GM19452 (cell line): ENCODE measurements around the gene PKIG.
"Not testable (repeated sequence)": the region's sequence is repeated elsewhere in the genome, so short reads cannot be mapped to it uniquely, and the experiment has no call there.

Source experiments
- ATAC-seq: cut with Tn5 transposase; IDR thresholded peaks from one replicate; pipeline ENCODE4 v1.9.1; 2021; ENCODE audit not compliant: unreplicated experiment

Gene PKIG

DNA sequence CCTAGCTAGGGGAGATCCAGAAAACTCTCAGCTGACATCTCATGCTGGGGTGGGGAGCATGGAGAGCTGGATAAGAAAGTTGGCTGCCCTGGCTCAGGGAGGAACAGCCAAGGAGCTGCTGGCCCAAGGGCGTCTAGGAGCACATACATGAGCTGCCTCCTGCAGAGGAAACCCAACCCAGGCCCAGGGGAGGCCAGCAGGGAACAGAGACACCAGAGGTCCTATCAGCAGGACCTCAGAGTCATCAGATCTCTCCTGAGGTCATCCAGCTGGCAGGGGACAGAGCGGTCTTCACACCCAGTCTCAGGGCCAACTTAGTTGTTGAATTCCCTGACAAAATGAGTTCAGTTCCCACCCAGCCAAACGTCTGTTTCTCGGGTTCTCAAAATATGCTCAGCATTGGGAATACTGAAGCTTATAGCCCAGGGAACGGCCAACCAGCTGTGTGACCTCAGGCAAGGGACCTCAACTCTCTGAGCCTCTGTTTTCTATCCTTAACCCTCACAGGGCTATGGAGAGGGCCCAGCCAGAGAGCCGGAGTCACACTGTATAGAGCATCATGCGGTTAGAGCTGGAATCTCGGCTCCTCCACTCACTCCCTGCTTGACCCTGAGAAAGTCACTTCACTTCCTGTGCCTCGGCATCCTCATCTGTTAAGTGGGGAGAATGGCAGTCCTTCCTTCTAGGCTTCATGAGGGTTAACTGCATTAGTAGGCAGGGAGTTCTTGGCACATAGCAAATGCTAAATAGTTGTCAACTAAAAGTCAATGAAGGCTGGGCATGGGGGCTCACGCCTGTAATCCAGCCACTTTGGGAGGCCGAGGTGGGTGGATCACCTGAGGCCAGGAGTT is 55.4 kb downstream of the PKIG start:
- ATAC-seq: no peak

DNA sequence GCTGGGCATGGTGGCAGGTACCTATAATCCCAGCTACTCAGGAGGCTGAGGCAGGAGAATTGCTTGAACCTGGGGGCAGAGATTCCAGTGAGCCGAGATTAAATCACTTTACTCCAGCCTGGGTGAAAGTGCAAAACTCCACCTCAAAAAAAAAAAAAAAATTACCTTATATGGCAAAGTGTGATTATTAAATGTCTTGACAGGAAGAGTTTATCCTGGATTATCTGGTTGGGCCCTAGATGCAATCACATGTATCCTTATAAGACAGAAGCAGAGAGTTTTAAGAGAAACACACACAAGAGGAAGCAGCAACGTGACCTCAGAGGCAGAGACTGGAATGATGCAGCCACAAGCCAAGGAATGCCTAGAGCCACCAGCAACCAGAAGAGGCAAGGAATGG is 58.1 kb downstream of the PKIG start:
- no peak for ATAC-seq

DNA sequence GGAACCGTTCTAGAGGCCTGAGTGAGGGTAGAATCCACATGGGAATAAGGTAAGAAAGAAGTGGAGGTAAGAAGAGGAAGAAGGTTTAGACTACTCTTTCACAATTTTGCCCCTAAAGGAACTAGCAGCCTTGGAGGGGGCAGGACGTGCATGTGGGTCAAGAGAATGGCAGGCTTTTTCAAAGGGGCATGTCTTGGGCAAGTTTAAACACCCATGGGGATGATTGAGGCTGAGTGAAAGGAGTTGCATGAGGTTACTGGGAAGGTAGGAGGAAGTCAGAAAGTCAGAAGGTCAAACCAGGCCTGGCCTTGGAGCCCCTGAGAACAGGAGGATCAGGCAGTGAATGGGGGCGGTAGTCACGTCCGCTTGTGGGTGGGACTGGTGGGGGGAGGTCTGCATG is 58.9 kb downstream of the PKIG start:
- no peak for ATAC-seq

DNA sequence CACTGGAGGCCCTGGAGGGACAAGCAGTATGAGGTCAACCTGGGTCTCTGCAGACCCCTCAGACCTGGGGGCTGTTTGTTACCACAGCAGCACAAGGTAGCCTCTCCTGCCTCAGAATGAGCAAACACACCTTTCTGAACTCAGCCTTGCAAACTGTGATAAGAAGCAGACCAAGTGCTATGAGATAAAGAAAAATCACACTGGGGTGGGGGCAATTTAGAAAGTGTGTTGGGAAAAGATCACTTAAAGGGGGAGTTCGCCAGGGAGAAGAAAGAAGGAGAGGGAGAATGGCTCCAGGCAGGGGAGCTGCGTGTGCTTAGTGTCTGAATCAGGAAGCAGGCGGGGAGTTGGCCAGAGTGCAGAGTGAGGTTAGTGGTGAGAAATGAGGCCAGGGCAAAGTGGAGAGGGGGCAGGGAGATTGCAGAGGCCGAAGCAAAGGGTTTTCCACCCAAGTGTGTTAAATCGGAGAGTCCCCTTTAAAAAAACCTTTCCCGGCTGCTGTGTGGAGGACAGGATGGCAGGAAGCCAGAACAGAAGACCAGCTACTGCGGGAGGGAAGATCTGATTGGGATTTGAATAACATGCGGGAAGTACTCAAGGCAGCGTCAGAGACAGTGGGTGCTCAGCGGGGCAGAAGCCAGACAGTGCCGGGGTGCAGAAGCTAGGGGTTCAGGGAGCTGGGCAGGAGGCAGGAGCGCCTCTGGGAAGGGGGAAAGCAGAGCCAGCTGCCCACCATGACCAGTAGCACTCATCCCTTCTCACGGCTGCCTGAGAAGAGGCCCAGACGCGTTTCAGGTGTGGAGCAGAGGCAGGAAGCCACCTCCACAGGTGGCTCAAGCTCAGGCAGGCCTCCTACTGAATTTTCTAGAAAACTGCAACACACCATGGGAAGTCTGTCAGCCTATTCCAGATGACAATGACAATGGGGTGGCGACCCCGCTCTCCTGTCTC is 60.1 kb downstream of the PKIG start:
- ATAC-seq: peak; percentile 35

DNA sequence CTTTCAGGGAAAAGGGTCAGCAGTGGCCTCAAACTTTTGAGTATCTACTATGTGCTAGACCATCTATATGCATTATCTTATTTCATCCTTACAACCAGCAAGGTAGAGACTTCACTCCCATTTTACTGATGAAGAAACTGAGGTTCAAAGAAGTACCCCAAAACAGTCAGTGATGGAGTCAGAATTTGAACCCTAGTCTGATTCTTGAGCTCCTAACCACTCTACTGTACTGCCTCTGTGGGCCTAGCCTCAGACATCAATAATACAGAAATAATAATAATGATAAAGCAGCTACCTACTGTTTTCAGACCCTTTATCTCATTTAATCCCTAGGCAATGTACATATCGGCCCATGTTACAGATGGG is 60.8 kb downstream of the PKIG start:
- no peak for ATAC-seq

DNA sequence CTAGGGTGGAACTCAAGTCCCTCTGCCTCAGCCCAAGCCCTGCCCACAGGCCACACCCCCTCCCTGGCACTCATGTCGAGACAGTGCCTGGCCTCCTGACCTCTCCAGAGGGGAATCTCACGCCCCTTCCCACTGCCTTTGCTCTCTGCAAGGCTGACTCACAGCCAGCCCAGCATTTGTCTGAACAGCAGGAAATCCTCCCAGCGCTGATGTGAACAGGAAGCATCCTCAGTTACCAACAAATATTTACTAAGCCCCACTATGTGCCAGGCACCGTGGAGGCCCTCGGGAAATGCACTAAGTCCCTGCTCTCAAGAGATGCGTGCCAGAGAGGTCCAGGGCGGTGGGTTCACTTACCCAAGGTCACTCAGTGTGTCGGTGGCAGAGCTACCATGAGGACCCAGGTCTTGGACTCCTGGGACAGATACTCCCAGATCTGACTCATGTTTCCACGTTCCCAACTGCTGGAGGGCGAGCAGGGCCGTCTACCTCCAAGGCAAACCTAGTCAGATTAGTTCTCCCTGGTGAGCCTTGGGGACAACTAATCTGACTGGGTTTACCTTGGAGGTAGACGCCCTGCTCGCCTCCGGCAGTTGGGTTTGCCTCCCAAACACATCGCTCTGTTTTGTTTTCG is 61.3 kb downstream of the PKIG start:
- no peak for ATAC-seq

DNA sequence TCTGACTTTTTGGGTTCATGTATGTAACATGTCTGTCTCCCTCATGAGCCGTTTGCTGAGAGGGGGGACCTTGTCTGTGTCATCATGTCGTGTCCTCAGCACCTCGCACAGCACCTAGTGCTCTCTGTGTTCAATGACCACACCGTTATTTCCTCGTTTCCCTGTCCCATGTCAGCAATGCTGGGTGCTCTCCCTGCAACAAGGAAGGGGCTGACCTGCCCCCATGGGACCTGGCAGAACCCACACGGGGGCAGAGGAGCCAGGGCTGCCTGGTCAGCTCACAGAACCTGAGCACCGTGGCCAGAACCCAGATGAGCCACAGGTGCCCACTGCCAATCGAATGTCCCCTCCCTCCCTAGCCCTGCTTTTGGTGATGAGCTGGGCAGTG is 61.8 kb downstream of the PKIG start:
- ATAC-seq: no peak

DNA sequence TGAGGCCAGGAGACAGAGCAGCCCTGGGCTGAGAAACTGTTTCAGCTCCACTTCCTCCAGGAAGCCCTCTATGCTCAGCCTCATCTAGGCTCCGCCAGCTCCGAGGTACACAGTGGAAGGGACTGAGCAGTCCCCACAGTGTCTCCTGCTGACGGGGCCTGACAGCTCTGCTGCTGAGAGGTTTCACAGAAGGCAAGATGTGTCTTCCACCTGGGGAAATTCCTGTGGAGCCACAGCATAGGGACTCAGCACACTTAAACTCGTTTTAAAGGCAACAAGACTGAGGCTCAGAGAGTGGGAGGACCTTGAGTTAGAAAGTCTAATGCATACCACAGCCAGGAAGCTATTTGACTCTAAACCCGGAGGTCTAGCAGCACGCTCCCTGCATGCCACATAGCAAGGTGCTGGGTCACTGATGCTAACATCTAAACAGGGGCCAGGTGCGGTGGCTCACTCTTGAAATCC is 62.3 kb downstream of the PKIG start:
- no peak for ATAC-seq

DNA sequence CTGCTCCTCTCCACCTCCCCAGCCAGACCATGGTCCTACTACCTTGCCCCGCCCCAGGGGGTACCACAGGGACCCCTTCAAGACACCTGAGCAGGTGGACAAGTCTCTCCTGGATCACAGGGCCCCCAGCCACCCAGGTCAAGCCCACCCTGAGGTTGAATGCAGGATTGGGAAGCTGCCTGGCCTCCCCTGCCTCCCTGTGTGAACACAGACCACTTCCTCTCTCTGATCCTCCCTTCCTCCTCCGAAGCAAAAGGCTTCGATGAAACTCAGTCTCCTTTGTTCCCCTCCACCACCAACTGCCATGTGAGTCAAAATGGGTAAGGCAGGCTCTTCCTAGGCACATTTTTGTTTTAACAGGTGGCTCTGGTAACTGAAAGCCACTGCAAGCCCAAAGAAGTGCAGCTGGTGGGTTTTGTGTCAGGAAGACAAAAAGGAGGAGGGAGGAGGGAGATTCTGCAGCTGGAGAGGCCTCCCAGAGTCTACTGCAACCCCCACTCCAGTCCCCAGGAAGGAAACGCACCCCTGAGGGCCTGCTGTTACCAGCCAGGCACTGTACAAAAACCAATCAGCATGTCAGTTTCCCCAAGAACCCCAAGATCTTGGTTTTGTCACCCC is 63.8 kb downstream of the PKIG start:
- ATAC-seq: no peak

DNA sequence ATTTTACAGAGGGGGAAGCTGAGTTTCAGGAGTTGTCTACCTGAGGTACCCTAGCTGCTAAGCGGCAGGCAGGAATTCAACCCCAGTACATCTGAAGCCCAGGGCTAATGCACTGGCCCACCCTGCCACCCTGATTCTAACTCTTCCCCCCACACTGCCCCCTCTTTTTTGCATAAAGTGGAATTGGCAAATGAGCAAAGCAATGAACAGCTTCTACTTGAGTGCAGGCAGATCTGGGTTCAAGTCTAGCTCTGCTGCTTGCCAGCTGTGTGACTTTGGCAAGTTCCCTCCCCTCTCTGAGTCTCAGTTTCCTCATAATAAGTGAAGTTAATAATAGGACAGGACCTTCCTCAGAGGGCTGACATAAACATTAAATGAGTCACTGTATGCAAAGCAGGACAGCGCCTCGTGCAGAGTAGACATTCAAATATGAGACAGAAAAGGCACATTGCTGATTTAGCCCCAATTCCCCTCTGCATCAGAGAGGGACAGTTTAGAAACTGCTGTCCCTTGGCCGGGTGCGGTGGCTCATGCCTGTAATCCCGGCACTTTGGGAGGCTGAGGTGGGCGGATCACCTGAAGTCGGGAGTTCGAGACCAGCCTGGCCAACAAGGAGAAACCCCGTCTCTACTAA is 64.4 kb downstream of the PKIG start:
- peak; percentile 43 for ATAC-seq

DNA sequence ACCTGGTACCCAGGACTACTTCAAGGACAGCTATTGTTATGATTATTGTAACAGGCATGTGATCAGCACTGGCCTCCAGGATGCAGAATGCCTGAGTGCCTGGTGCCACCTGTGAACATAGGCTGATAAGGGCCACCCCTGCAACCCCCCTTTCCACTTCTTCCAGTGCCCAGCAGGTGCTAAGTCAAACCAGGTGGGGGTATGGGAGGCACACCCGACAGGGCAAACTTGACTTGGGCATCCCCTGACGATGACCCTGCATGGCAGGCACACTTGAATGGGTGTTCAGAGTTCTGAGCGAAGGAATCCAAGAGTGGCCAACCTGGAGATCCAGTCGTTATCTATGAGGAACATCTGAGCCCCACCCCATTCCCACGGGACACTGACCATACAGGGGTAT is 65.7 kb downstream of the PKIG start:
- ATAC-seq: no peak

DNA sequence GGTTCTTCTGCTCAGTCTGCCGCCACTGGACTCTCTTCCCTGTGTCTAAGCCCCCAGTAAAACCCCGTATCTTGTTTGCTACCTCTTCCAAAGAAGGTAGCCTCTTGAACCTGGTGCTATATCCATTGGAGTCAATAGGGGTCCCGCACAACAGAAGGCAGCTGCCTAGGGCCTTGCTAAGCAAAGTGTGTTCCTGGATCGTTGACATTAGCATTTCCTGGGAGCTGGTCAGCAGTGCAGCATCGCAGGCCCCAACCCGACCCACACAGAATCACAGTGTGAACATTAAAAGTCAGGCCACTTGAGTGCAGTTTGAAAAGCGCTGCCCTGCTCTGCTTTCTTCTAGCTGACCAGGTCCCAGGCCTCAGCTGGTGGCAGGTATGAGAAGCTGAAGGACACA is 66.2 kb downstream of the PKIG start:
- ATAC-seq: no peak

DNA sequence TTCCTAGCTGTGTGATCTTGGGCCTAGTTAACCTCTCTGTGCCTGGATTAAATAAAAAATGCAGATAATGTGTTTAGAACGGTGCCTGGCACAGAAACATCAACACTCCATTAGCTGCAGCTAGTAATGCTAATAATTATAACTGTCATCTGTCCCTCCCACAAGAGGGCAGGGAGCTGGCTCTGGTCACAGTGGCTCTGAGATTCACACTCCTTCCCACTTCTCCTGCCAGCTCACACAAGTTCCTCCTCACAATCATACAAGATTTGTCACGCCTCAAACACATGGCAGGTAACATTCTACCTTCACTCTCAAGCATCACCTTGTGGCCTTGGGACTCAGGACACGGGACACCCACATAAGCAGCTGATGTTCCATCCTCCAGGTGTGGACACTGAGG is 66.7 kb downstream of the PKIG start:
- no peak for ATAC-seq

DNA sequence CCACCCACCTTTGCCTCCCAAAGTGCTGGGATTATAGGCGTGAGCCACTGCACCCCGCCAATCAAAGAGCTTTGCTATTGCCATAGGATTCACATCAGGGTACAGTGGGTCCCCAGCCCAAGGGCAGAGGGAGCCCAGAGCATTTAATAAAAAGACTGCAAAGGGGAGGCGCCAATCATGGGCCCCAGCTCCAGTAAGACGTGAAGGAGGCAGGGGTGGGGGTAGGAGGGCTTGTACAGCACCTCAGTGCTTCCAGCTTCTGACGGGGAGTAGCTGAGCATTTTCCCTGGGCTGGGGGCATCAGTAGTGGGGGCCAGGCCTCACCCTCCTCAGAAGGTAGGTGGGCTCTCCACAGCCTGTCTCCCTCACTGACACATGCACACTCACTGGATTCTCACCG is 67.6 kb downstream of the PKIG start:
- ATAC-seq: no peak

DNA sequence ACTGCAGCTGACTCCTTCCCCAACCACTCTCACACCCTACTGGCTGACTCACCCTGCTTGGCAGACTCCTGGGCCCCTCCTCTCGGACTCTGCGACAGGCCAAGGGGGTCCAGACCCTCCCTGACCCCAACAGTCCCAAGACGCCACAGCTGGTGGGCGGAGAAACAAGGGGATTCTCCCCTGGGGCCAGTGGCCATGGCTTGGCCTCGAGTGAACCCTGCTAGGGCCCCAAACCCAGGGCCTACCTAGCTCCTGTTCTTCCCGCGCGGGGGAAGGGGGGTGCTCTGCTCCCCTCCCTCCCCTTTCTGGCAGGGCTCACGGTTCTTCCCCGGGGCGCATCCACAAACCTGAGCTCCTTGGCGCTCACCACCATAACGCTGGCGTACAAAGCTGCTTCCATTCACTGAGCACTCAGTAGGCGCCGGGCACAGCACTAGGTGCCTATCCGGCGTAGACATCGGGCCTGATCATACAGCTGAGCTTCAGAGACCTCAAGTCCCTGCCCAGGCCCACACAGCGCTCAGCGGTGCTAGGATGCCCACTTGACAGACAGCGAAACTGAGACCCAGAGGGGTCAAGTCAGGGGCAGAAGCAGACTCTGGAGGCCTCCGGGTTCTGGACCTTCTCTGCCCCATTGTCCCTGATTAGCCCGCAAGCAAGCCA is 68.5 kb downstream of the PKIG start:
- ATAC-seq: no peak

DNA sequence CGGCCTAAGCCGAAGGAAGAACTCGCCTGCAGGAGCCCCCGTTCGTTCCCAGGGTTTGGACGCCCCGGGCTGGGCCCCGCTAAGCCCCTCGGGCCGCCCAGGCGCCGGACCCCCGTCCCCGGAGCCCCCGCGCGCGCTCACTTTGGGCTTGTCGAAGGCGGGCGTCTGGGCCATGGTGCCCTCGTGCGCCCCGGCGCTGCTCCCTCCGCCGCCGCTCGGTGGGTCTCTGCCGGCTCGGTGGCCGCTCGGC is 69.0 kb downstream of the PKIG start:
- ATAC-seq: no peak

DNA sequence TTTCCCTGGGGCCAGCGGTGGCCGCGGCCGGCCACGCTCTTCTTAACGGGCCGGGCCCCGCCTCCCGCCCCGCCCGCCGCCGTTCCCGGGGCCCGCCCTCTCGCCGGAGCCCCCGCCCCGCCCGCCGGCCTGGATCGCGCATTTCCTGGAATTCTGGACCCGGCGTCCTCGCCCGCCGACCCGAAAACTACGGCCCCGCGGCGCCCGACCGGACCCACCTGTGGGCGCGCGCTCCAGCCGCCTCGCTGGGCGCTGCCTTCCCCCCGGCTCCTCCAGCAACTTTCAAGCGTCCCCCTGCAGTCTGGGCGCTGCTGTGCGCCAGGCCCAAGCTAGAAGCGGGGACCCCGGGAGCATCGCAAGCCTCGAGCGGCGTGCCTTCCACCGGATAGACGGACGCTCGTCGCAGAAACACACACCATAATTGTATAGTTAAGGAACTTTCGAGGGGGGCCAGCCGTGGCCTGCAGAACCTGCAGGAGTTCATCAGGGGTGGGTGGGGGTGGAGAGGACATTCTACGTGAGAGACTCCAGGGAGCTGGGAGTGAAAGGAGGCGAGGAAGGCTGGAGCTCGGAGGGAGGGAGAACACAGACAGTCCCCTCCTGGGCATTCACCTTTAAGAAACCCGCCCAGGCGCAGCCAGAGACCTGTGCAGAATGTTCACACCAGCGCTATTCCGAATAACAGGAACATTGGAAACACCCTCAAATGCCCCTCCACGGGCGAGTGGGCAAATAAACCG is 69.5 kb downstream of the PKIG start, which contains the start of gene ADA:
Gene ADA (minus strand): TSS at position 16 of the 740 bp plus-strand sequence. CDS start 92 bp downstream, outside the sequence.
- ATAC-seq: no peak

DNA sequence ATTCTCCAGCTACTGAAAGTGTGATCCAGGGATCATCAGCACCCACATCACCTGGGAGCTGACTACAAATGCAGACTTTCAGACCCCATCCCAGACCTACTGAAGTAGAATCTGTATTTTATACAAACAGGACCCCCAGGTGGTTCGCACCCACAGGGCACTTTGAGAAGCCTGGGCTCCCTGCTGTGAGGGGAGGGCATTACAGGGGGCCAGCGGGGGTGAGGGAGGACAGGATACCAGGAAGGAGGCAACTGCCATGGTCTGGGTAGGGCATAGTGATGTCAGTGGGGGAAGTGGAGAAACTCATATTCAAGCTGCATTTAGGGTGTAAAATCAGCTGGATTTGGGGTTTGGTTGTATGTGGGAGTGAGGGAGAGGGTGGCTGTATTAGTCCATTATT is 71.2 kb downstream of the PKIG start:
- ATAC-seq: no peak

DNA sequence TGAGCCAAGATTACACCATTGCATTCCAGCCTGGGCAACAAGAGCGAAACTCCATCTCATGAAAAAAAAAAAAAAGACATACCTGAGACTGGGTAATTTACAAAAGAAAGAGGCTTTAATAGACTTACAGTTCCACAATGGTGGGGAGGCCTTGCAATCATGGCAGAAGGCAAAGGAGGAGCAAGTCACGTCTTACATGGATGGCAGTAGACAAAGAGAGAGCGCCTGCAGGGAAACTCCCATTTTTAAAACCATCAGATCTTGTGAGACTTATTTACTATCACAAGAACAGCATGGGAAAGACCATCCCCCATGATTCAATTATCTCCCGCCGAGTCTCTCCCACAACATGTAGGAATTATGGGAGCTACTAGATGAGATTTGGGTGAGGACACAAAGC is 71.8 kb downstream of the PKIG start:
- not testable (repeated sequence) for ATAC-seq

DNA sequence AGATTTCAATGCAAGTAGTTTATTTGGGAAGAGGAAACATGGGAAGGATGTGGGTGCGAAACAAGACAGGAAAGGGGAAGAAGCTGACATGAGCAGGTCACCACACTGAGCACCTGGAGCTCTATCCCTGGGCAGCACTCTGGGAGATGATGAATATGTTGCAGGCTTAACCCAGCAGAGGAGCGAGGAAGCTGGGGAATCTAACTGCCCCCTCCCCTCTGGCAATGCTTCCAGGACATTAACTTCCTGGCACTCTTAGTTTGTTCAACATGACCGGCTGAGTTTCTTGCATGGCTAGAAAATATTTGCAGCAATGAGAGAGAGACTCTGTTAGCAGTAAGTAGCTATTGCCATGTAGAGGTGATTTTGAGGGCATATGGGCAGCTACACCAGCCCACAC is 74.1 kb downstream of the PKIG start:
- no peak for ATAC-seq
